Measurements from ENCODE around the gene CDKN1B.

The CDKN1B gene

GRCh38 chr12:12716793-12717585 is at the start of gene CDKN1B:
TSS of gene CDKN1B (plus strand) at chr12:12717368. CDS start at chr12:12717840, 472 bp downstream.
- DNase-seq (ENCODE audit: low read depth): peak; percentile 83

GRCh38 chr12:12668005-12668404 is 49.2 kb upstream of the CDKN1B start:
- DNase-seq (ENCODE audit: low read depth): no peak

- DNase-seq (ENCODE audit: low read depth): no peak
These were observed 48.1 kb upstream of the CDKN1B start for GRCh38 chr12:12669020-12669419.

GRCh38 chr12:12671850-12672660 is 45.1 kb upstream of the CDKN1B start:
- DNase-seq (ENCODE audit: low read depth): no peak

- no peak for DNase-seq (ENCODE audit: low read depth)
These were observed 43.9 kb upstream of the CDKN1B start for GRCh38 chr12:12673296-12673695.

GRCh38 chr12:12676605-12677004 is 40.6 kb upstream of the CDKN1B start:
- DNase-seq (ENCODE audit: low read depth): no peak

GRCh38 chr12:12681061-12681765 is 36.0 kb upstream of the CDKN1B start:
- DNase-seq (ENCODE audit: low read depth): no peak

GRCh38 chr12:12682284-12682683 is 34.9 kb upstream of the CDKN1B start:
- DNase-seq (ENCODE audit: low read depth): no peak

- no peak for DNase-seq (ENCODE audit: low read depth)
These were observed 34.0 kb upstream of the CDKN1B start for GRCh38 chr12:12683136-12683697.

- no peak for DNase-seq (ENCODE audit: low read depth)
These were observed 33.4 kb upstream of the CDKN1B start for GRCh38 chr12:12683725-12684124.

GRCh38 chr12:12684375-12685106 is 32.6 kb upstream of the CDKN1B start:
- DNase-seq (ENCODE audit: low read depth): no peak

GRCh38 chr12:12685305-12685704 is 31.9 kb upstream of the CDKN1B start:
- DNase-seq (ENCODE audit: low read depth): no peak

GRCh38 chr12:12686472-12686871 is 30.7 kb upstream of the CDKN1B start:
- no peak for DNase-seq (ENCODE audit: low read depth)

GRCh38 chr12:12686925-12687324 is 30.2 kb upstream of the CDKN1B start:
- no peak for DNase-seq (ENCODE audit: low read depth)

- no peak for DNase-seq (ENCODE audit: low read depth)
These were observed 27.4 kb upstream of the CDKN1B start for GRCh38 chr12:12689647-12690300.

GRCh38 chr12:12691549-12691948 is 25.6 kb upstream of the CDKN1B start:
- no peak for DNase-seq (ENCODE audit: low read depth)

GRCh38 chr12:12693111-12693671 is 24.0 kb upstream of the CDKN1B start:
- no peak for DNase-seq (ENCODE audit: low read depth)

GRCh38 chr12:12696562-12697383 is 20.4 kb upstream of the CDKN1B start:
- DNase-seq (ENCODE audit: low read depth): peak; percentile 82

GRCh38 chr12:12699345-12699744 is 17.8 kb upstream of the CDKN1B start:
- no peak for DNase-seq (ENCODE audit: low read depth)

- no peak for DNase-seq (ENCODE audit: low read depth)
These were observed 16.9 kb upstream of the CDKN1B start for GRCh38 chr12:12700254-12700653.

Measured in activated T-cell treated with anti-CD3 and anti-CD28 coated beads for 48 hours (primary cell).